Measurements from ENCODE around the gene OPA3.

DNA sequence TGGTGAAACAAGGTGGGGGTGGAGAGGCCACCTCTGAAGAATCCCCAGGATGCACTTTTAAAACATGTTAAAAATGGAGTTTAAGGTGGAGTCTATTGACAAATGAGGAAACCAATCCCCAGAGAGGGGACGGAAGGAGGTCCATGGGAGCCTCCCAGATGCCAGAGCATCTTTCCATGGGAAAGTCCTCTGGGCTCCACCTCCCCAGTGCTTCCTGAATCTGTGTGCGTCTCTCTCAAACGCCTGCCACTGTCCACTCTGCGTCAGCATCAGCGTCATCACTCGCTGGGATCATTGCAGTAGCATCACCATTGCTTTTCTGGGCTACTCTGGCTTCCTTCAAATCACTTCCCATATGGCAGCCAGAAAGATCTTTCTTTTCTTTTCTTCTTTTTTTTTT lies 11.2 kb upstream of the OPA3 start:
- TF ChIP-seq, protein P1, sequence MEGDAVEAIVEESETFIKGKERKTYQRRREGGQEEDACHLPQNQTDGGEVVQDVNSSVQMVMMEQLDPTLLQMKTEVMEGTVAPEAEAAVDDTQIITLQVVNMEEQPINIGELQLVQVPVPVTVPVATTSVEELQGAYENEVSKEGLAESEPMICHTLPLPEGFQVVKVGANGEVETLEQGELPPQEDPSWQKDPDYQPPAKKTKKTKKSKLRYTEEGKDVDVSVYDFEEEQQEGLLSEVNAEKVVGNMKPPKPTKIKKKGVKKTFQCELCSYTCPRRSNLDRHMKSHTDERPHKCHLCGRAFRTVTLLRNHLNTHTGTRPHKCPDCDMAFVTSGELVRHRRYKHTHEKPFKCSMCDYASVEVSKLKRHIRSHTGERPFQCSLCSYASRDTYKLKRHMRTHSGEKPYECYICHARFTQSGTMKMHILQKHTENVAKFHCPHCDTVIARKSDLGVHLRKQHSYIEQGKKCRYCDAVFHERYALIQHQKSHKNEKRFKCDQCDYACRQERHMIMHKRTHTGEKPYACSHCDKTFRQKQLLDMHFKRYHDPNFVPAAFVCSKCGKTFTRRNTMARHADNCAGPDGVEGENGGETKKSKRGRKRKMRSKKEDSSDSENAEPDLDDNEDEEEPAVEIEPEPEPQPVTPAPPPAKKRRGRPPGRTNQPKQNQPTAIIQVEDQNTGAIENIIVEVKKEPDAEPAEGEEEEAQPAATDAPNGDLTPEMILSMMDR (IDR thresholded peaks at IDR 0.05), result no peak
- no peak for TF ChIP-seq POLR2A (IDR thresholded peaks at IDR 0.05)

Data from heart left ventricle (tissue), 13 donors.